Skeletal muscle tissue (tissue), 4 donors: ENCODE results near the gene TPST2. TPM values are rescaled to one million over a fixed set of nuclear protein-coding genes. Genes with fewer than 3 reads are reported as not detected.

Experiments
- H3K27ac ChIP-seq: one replicate; pipeline ENCODE4 v1.7.0; 2013; ENCODE audit warnings: mild to moderate bottlenecking, low read depth, low read length, inconsistent platforms
- H3K27me3 ChIP-seq, 3 donors: one replicate each; pipeline ENCODE4 v1.7.0; 2013; ENCODE audit warnings: low read length in 3 of 3; ENCODE audit not compliant: control insufficient read depth in 3 of 3, insufficient read depth in 3 of 3
- H3K36me3 ChIP-seq, 3 donors: one replicate each; pipeline ENCODE4 v1.7.0; 2013; ENCODE audit warnings: low read length in 3 of 3; ENCODE audit not compliant: control insufficient read depth in 3 of 3, insufficient read depth in 3 of 3
- H3K4me1 ChIP-seq, 3 donors: one replicate each; pipeline ENCODE4 v1.7.0; 2013; ENCODE audit warnings: low read length in 3 of 3, mild to moderate bottlenecking in 3 of 3; ENCODE audit not compliant: control insufficient read depth in 3 of 3, insufficient read depth in 3 of 3
- H3K4me3 ChIP-seq, 3 donors: one replicate each; pipeline ENCODE4 v1.7.0; 2013; ENCODE audit warnings: low read length in 3 of 3
- H3K9ac ChIP-seq, 3 donors: one replicate each; pipeline ENCODE4 v1.7.0; 2013; ENCODE audit warnings: low read length in 3 of 3, mild to moderate bottlenecking in 3 of 3, moderate library complexity in 2 of 3, low read depth in 1 of 3
- H3K9me3 ChIP-seq, 3 donors: one replicate each; pipeline ENCODE4 v1.7.0; 2013; ENCODE audit warnings: low read length in 3 of 3; ENCODE audit not compliant: control insufficient read depth in 3 of 3
- total RNA-seq: library from RNA; depleted of rRNA; stranded (reverse); fragments of >200 nt; gene quantifications from one replicate; pipeline ENCODE4 v1.2.3, GENCODE V29; 2014
- donor health status: Osteomylitis.

Gene TPST2
- total RNA-seq, 1 donor from 2014 or later: 6.8 TPM

DNA sequence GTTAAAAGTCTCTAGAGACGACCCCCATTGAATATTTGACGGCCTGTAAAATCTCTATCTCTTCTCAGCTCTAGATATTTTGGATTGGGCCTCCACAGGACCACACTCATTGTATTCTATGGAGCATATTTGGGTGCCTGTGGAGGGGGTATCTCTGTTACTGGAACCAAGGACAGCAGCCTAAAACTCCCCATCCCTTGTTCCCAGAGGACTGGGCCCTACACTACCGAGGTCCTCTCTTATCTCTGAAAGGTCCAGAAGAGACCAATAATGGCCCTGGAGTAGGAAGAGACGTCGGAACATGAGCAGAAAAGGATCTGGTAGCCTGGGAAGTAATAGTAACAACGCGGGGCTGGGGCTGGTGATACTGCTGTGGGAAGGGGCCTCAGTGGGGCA is 106.9 kb downstream of the TPST2 start:
- Histone ChIP-seq H3K9ac (peak overlapping the region; percentile 98 to 99 (median 98)), H3K4me1 (peaks cover 38 to 59% (median 58%) of the 10 kb centered on the region in 3 donors), H3K27ac (peak overlapping the region; percentile 98), H3K9me3 (no peaks in the 10 kb centered on the region), H3K36me3 (peaks cover 3 to 22% (median 18%) of the 10 kb centered on the region in 3 donors), H3K27me3 (no peaks in the 10 kb centered on the region), H3K4me3 (peak overlapping the region; percentile 90 to 96 (median 94))

DNA sequence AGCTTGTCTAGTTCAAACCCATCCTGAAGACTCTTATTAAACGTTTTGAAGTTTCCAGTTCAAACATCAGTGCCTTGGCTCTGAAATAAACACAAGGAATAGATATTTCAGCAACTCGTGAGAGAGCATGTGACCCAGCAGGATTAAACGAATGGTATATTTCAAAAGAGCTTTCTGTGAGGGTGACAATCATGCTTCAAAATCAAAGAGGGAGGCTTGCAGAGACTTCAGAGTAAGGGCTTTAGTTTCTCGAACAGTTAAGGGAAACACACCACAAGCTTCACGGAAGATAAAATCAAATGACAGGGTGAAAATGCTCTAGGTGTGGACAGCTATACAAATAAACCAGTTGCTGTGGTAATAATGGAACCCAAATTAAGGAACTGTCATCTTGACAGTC is 107.8 kb downstream of the TPST2 start:
- H3K4me3 ChIP-seq: peak overlapping the region in 1 of 3 donors; percentile 13
- H3K27me3 ChIP-seq: no peaks in the 10 kb centered on the region
- peak overlapping the region; percentile 98 for H3K27ac ChIP-seq
- peaks cover 38 to 59% (median 58%) of the 10 kb centered on the region in 3 donors for H3K4me1 ChIP-seq
- H3K9me3 ChIP-seq: no peaks in the 10 kb centered on the region
- H3K36me3 ChIP-seq: peaks cover 0 to 23% (median 20%) of the 10 kb centered on the region in 3 donors
- H3K9ac ChIP-seq: peak overlapping the region; percentile 98 to 99 (median 98)

DNA sequence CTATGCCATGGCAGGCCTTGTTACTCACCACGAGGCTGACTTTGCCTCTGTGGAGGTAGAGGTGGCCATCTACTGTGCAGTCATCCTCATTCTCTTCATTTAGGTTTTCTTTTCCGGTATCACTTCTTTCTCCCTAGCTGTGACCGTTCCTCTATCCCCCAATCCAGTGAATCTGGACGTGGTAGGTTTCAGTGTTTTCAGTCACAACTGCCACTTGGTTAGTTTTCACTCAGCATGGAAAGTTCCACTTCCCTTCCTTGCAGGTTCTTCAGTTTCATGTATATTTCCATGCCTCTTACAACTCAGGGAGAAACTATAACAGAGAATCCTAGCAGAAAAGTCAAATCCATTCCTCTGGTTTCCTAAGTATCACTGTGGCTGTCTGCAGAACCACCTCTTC is 108.2 kb downstream of the TPST2 start:
- peaks cover 3 to 27% (median 25%) of the 10 kb centered on the region in 3 donors for H3K36me3 ChIP-seq
- no peaks in the 10 kb centered on the region for H3K27me3 ChIP-seq
- H3K9ac ChIP-seq: peak overlapping the region; percentile 4 to 27 (median 8)
- H3K4me3 ChIP-seq: peak overlapping the region in 1 of 3 donors; percentile 13
- H3K4me1 ChIP-seq: peaks cover 38 to 59% (median 58%) of the 10 kb centered on the region in 3 donors
- no peak overlapping the region for H3K27ac ChIP-seq
- H3K9me3 ChIP-seq: no peaks in the 10 kb centered on the region

DNA sequence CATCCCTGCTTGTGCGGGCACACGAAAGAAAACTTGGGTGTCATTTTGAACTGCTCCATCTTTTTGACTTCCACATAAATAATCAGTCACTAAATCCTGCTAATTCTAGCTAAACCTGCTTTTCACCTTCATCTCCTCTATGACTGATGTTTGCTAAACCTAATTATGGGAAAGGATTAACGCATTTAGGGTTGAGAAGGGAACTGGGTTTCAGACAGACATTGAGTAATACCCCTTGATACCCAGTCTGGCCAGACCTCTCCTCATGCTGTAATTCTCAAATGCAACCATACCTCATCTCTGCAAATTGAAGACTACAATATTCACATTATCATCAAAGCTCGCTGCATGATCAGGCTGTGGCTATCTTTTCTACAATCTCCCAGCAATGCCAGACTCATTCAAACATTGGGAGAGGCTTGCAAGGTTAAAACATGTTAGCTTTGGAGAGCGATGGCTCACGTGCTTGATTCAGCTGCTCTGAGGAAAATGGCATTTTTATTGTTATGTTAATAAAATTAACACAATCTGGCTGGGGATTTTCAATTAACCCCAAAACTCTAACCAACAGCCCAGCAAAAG is 108.7 kb downstream of the TPST2 start:
- Histone ChIP-seq H3K9ac (peak overlapping the region in 1 of 3 donors; percentile 27), H3K27ac (no peak overlapping the region), H3K27me3 (no peaks in the 10 kb centered on the region), H3K4me1 (peaks cover 38 to 59% (median 58%) of the 10 kb centered on the region in 3 donors), H3K9me3 (no peaks in the 10 kb centered on the region), H3K4me3 (peak overlapping the region in 2 of 3 donors; percentile 5 to 13), H3K36me3 (peaks cover 5 to 32% (median 30%) of the 10 kb centered on the region in 3 donors)

DNA sequence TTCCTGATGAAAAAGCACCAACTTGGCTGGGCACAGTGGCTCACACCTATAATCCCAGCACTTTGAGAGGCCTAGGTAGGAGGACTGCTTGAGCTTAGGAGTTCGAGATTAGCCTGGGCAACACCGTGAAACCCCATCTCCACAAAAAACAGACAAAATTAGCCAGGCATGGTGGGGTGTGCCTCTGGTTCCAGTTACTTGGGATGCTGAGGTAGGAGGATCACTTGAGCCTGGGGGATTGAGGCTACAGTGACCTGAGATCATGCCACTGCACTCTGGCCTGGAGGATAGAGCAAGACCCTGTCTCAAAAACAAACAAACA is 109.4 kb downstream of the TPST2 start:
- peak overlapping the region in 2 of 3 donors; percentile 2 to 27 for H3K9ac ChIP-seq
- H3K36me3 ChIP-seq: peaks cover 7 to 38% (median 33%) of the 10 kb centered on the region in 3 donors
- peaks cover 38 to 59% (median 57%) of the 10 kb centered on the region in 3 donors for H3K4me1 ChIP-seq
- H3K27ac ChIP-seq: no peak overlapping the region
- no peaks in the 10 kb centered on the region for H3K27me3 ChIP-seq
- H3K9me3 ChIP-seq: no peaks in the 10 kb centered on the region
- peak overlapping the region in 1 of 3 donors; percentile 23 for H3K4me3 ChIP-seq

DNA sequence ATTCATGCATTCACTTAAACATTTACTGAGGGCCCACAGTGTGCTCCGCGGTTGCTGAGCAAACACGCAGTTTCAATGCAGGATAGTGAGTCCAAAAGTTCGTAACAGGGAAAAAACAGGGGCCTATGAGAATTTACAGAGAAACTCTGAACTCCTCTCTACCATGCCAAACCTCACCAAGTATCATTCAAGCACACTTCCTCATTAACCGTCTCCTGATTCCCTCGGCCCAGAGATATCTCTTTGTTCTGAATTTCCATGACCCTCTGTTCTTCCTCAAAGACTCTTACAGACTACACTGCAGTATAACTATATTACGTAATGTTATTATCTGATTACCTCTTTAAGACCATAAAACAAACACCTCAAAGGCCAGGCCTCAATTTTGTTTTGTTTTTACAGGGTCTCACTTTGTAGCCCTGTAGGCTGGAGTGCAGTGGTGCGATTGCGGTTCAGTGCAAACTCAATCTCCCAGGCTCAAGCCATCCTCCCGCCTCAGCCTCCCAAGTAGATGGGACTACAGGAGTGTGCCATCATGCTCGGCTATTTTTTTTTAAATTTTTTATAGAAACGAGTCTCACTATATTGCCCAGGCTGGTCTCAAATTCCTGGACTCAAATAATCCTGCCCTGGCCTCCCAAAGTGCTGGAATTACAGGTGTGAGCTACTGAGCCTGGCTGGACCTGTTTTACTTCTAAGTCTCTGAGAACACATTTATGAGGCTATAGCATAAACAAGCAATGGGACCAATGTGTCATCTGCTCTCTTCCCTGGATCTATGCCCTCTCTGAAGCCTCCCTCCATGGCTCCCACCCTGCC is 109.9 kb downstream of the TPST2 start:
- Histone ChIP-seq H3K27me3 (no peaks in the 10 kb centered on the region), H3K9me3 (no peaks in the 10 kb centered on the region), H3K9ac (peak overlapping the region in 2 of 3 donors; percentile 25 to 27), H3K27ac (peak overlapping the region; percentile 1), H3K36me3 (peaks cover 7 to 40% (median 36%) of the 10 kb centered on the region in 3 donors), H3K4me1 (peaks cover 36 to 56% (median 52%) of the 10 kb centered on the region in 3 donors), H3K4me3 (peak overlapping the region in 1 of 3 donors; percentile 23)

DNA sequence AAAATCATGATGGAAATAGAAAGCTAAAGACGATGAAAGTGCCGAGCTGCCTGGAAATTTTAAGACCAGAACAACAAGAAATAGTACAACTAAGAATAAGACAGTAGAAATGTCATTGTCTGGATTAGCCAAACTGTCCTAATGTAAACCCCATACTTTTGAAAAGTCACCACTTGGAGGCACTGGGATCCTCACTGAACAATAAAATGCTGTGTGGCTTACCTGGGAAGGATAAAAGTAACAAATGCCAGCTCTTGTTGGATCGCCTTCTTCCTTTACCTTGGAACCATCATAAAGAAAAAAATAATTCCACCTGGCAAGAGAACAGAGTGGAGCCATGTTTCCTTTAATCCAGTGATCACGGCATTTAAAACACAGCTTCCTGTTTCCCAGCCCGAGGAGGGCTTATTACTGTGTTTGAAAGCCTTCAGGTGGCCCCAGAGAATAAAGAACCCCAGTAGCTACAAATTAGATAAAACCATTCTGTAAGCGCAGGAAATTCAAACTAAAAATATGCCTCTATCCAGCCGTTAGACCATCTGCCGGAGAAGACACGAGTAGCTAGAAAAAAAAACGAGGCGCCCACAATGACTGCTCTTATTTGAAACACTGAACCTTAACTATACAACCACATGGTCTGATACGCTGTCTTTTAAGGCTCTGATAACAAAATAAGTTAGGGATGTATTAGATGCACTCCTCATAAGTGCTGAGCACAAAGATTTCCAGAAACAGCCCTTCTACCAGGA is 110.7 kb downstream of the TPST2 start:
- H3K4me1 ChIP-seq: peaks cover 28 to 48% (median 44%) of the 10 kb centered on the region in 3 donors
- H3K27ac ChIP-seq: peak overlapping the region; percentile 1
- H3K9ac ChIP-seq: peak overlapping the region in 1 of 3 donors; percentile 25
- no peak overlapping the region for H3K4me3 ChIP-seq
- H3K36me3 ChIP-seq: peaks cover 7 to 42% (median 40%) of the 10 kb centered on the region in 3 donors
- H3K9me3 ChIP-seq: no peaks in the 10 kb centered on the region
- H3K27me3 ChIP-seq: no peaks in the 10 kb centered on the region

DNA sequence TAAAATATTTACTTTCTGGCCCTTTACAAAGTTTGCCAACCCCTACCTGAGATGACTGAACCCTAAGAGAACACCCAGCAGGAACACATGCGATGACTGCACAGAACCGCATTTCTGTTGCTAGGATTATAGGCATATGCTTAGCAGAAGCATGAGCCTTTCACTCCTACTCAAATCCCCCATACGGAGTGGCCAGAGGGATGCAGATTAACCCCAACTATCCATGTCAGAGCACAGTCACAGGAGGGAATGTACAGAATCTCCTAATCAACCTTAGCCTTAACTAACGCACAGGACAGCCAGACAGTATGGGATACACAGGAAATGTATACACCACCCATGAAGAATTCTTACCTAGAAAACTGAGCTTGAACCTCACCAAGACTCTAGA is 112.6 kb downstream of the TPST2 start:
- Histone ChIP-seq H3K4me3 (no peak overlapping the region), H3K4me1 (peaks cover 19 to 34% (median 33%) of the 10 kb centered on the region in 3 donors), H3K36me3 (peaks cover 11 to 53% (median 46%) of the 10 kb centered on the region in 3 donors), H3K27ac (no peak overlapping the region), H3K9me3 (no peaks in the 10 kb centered on the region), H3K27me3 (no peaks in the 10 kb centered on the region), H3K9ac (no peak overlapping the region)

DNA sequence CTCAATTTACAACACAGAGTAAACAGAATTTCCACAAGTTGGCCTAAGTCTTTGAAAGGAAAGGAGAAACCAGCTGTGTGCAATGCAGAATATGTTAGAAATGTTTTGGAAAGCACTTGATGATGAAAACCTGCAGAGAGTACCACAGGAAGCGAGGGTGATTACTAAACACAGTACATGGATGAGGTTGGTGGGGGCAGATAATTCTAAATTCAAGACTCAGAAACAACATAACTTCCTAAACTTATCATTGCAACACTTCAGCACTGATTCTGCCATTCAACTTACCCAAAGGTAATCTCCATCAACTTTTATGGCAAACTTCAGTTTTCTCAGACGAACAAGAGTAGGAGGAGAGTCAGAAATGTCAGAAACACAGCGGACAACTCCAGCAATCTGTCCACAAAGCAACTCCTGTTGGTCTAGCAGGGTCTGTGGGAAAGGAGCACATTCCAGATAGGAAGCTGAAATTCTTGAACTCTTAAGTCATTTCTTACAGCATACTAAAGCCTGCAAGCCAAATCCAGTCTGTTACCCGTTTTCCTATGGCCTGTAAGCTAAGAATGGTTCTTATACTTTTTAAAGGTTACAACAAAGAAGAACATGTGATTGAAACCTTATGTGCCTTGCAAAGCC is 113.1 kb downstream of the TPST2 start:
- Histone ChIP-seq H3K36me3 (peaks cover 16 to 58% (median 50%) of the 10 kb centered on the region in 3 donors), H3K9ac (no peak overlapping the region), H3K27me3 (no peaks in the 10 kb centered on the region)

More for the DNA sequence above, 113.1 kb downstream of the TPST2 start:
- Histone ChIP-seq H3K9me3 (no peaks in the 10 kb centered on the region), H3K4me3 (no peak overlapping the region), H3K27ac (no peak overlapping the region), H3K4me1 (peaks cover 18 to 31% (median 28%) of the 10 kb centered on the region in 3 donors)
